H9 (cell line): ENCODE results near the gene CRY2. TPM values are rescaled to one million over a fixed set of nuclear protein-coding genes. Genes with fewer than 3 reads are reported as not detected.

ENCODE experiments used
- DNase-seq: peaks from one replicate; pipeline ENCODE4 v3.0.0-alpha.2; 2017
- H2AFZ ChIP-seq: one replicate; pipeline ENCODE4 v1.6.1; 2013; ENCODE audit warnings: mild to moderate bottlenecking, low read length, control low read depth, moderate library complexity
- H2AK5ac ChIP-seq: 2 replicates; pipeline ENCODE4 v1.6.1; 2013; ENCODE audit warnings: low read length, control low read depth, mixed read lengths; ENCODE audit not compliant: insufficient read length
- H2BK120ac ChIP-seq: one replicate; pipeline ENCODE4 v1.6.1; 2013; ENCODE audit warnings: low read depth, mild to moderate bottlenecking, low read length, control low read depth, inconsistent platforms; ENCODE audit not compliant: poor library complexity, severe bottlenecking
- H2BK12ac ChIP-seq: 2 replicates; pipeline ENCODE4 v1.6.1; 2013; ENCODE audit warnings: low read length, control low read depth, mixed read lengths, low read depth; ENCODE audit not compliant: insufficient read length
- H2BK15ac ChIP-seq: 2 replicates; pipeline ENCODE4 v1.6.1; 2013; ENCODE audit warnings: low read depth, low read length, control low read depth
- H2BK20ac ChIP-seq: one replicate; pipeline ENCODE4 v1.6.1; 2013; ENCODE audit warnings: low read depth, mild to moderate bottlenecking, low read length, control low read depth, inconsistent platforms; ENCODE audit not compliant: poor library complexity, severe bottlenecking
- H2BK5ac ChIP-seq: 2 replicates; pipeline ENCODE4 v1.6.1; 2013; ENCODE audit warnings: low read length, control low read depth, mixed read lengths; ENCODE audit not compliant: insufficient read length
- H3K14ac ChIP-seq: 2 replicates; pipeline ENCODE4 v1.6.1; 2013; ENCODE audit warnings: low read length, control low read depth; ENCODE audit not compliant: insufficient read depth
- H3K18ac ChIP-seq: 2 replicates; pipeline ENCODE4 v1.6.1; 2013; ENCODE audit warnings: low read depth, mild to moderate bottlenecking, mixed read lengths, low read length, control low read depth; ENCODE audit not compliant: insufficient read length
- H3K23ac ChIP-seq: 2 replicates; pipeline ENCODE4 v1.6.1; 2013; ENCODE audit warnings: low read length, control low read depth, mixed read lengths, low read depth; ENCODE audit not compliant: insufficient read length
- H3K23me2 ChIP-seq: 2 replicates; pipeline ENCODE4 v1.6.1; 2013; ENCODE audit warnings: low read depth, mild to moderate bottlenecking, mixed read lengths, low read length, control low read depth; ENCODE audit not compliant: insufficient read length, poor library complexity, severe bottlenecking
- H3K27ac ChIP-seq: 2 replicates; pipeline ENCODE4 v1.5.1; 2013; ENCODE audit warnings: low read length, control low read depth, mixed read lengths, low read depth; ENCODE audit not compliant: insufficient read length
- H3K27me3 ChIP-seq: 2 replicates; pipeline ENCODE4 v1.6.1; 2013; ENCODE audit warnings: low read length, control low read depth, inconsistent platforms; ENCODE audit not compliant: insufficient read depth
- H3K4ac ChIP-seq: 2 replicates; pipeline ENCODE4 v1.6.1; 2013; ENCODE audit warnings: low read depth, mild to moderate bottlenecking, control low read depth, inconsistent platforms, low read length, moderate library complexity
- H3K4me1 ChIP-seq: 2 replicates; pipeline ENCODE4 v1.6.1; 2013; ENCODE audit warnings: low read length, control low read depth, inconsistent platforms; ENCODE audit not compliant: insufficient read depth
- H3K4me2 ChIP-seq: 2 replicates; pipeline ENCODE4 v1.6.1; 2013; ENCODE audit warnings: low read length, control low read depth, mixed read lengths; ENCODE audit not compliant: insufficient read length, insufficient read depth
- H3K56ac ChIP-seq: 2 replicates; pipeline ENCODE4 v1.6.1; 2013; ENCODE audit warnings: low read depth, mild to moderate bottlenecking, mixed read lengths, low read length, control low read depth; ENCODE audit not compliant: insufficient read length
- H3K79me1 ChIP-seq: 2 replicates; pipeline ENCODE4 v1.6.1; 2013; ENCODE audit warnings: low read depth, mild to moderate bottlenecking, moderate library complexity, low read length, control low read depth, inconsistent platforms; ENCODE audit not compliant: insufficient read depth, poor library complexity, severe bottlenecking
- H3K79me2 ChIP-seq: 2 replicates; pipeline ENCODE4 v1.6.1; 2013; ENCODE audit warnings: low read length, control low read depth, inconsistent platforms; ENCODE audit not compliant: insufficient read depth
- H3K9ac ChIP-seq: 2 replicates; pipeline ENCODE4 v1.6.1; 2013; ENCODE audit warnings: low read length, control low read depth, mixed read lengths; ENCODE audit not compliant: insufficient read length; ENCODE audit errors: extremely low read depth
- H3K9me3 ChIP-seq: one replicate; pipeline ENCODE4 v1.6.1; 2013; ENCODE audit warnings: low read depth, low read length, inconsistent platforms; ENCODE audit not compliant: control insufficient read depth
- H3T11ph ChIP-seq: one replicate; pipeline ENCODE4 v1.6.1; 2013; ENCODE audit warnings: mild to moderate bottlenecking, low read length, control low read depth, inconsistent platforms
- H4K20me1 ChIP-seq: one replicate; pipeline ENCODE4 v1.6.1; 2013; ENCODE audit not compliant: control insufficient read depth, insufficient read length, insufficient read depth
- H4K5ac ChIP-seq: 2 replicates; pipeline ENCODE4 v1.6.1; 2013; ENCODE audit warnings: low read depth, mild to moderate bottlenecking, mixed read lengths, low read length, control low read depth; ENCODE audit not compliant: insufficient read length
- H4K8ac ChIP-seq: replicated peaks from 2 replicates; pipeline ENCODE4 v1.6.1; 2013; ENCODE audit warnings: low read length, control low read depth, mixed read lengths, low read depth; ENCODE audit not compliant: insufficient read length
- H4K91ac ChIP-seq: 2 replicates; pipeline ENCODE4 v1.6.1; 2013; ENCODE audit warnings: low read depth, mild to moderate bottlenecking, moderate library complexity, mixed read lengths, low read length, control low read depth; ENCODE audit not compliant: insufficient read length
- H3K27ac Mint-ChIP-seq, 3 experiments: 2 replicates in 2 of 3; 3 replicates in 1 of 3; pipeline ENCODE4 v1.8.0; 2020 to 2021; ENCODE audit warnings: mixed read lengths in 3 of 3, mild to moderate bottlenecking in 1 of 3, moderate library complexity in 1 of 3
- H3K27me3 Mint-ChIP-seq: 2 replicates; pipeline ENCODE4 v1.8.0; 2021; ENCODE audit warnings: low read depth, mild to moderate bottlenecking, moderate library complexity, mixed read lengths
- H3K36me3 Mint-ChIP-seq, 3 experiments: 2 replicates in 2 of 3; 3 replicates in 1 of 3; pipeline ENCODE4 v1.8.0; 2020 to 2021; ENCODE audit warnings: low read depth in 3 of 3, mixed read lengths in 3 of 3; ENCODE audit not compliant: insufficient read depth in 1 of 3
- H3K4me1 Mint-ChIP-seq, 2 experiments: 2 replicates each; pipeline ENCODE4 v1.8.0; 2020; ENCODE audit warnings: mixed read lengths in 2 of 2
- H3K4me3 Mint-ChIP-seq, 2 experiments: 2 replicates in 1 of 2; 3 replicates in 1 of 2; pipeline ENCODE4 v1.8.0; 2020 to 2021; ENCODE audit warnings: mild to moderate bottlenecking in 2 of 2, mixed read lengths in 2 of 2, moderate library complexity in 1 of 2
- H3K9me3 Mint-ChIP-seq, 2 experiments: 2 replicates in 1 of 2; 3 replicates in 1 of 2; pipeline ENCODE4 v1.8.0; 2020; ENCODE audit warnings: mild to moderate bottlenecking in 2 of 2, mixed read lengths in 2 of 2, moderate library complexity in 1 of 2
- CTCF ChIP-seq: fragments of 200-600 bp; sonication (generic); conservative IDR thresholded peaks from 3 replicates; pipeline ENCODE4 v1.8.0; 2021; ENCODE audit warnings: antibody characterized with exemption, mild to moderate bottlenecking
- whole genome bisulfite sequencing: extraction: QIAGEN DNeasy Blood & Tissue Kit; methylation state at CpG from one replicate; pipeline ENCODE4 v1.1.7; 2013; ENCODE audit warnings: missing lambda C conversion rate, low lambda C conversion rate, mixed read lengths; ENCODE audit not compliant: insufficient read length; ENCODE audit errors: extremely low coverage; 5-methylcytosine and 5-hydroxymethylcytosine counted together
- total RNA-seq: library from RNA; stranded (reverse); gene quantifications from 2 replicates; pipeline ENCODE4 v1.2.1, GENCODE V29; 2021

CRY2 gene
- total RNA-seq, 1 experiment from 2014 or later = 14.4 TPM

GRCh38 chr11:45887587-45887986 lies 40.3 kb downstream of the CRY2 start:
- Histone ChIP-seq H4K8ac (no peak overlapping the region), H2BK12ac (no peak overlapping the region), H3K9ac (no peak overlapping the region), H2BK5ac (no peak overlapping the region), H3K14ac (no peak overlapping the region), H2BK120ac (no peak overlapping the region), H3K4me2 (no peak overlapping the region), H3K23me2 (no peaks in the 10 kb centered on the region), H3K23ac (no peak overlapping the region), H4K5ac (no peak overlapping the region), H3K79me2 (no peaks in the 10 kb centered on the region), H3K27me3 (no peaks in the 10 kb centered on the region), H3K4me1 (0 out of 2 replicates have a peak, but pooled peaks cover 2% of the 10 kb centered on the region), H3K56ac (no peak overlapping the region), H3K27ac (no peak overlapping the region), H4K20me1 (no peaks in the 10 kb centered on the region), H3T11ph (no peak overlapping the region), H3K18ac (no peak overlapping the region), H2BK20ac (no peak overlapping the region), H2AK5ac (no peak overlapping the region), H2BK15ac (no peak overlapping the region), H2AFZ (no peak overlapping the region), H3K4ac (no peak overlapping the region), H3K9me3 (no peaks in the 10 kb centered on the region), H4K91ac (no peak overlapping the region), H3K79me1 (no peaks in the 10 kb centered on the region)
- Mint-ChIP-seq H3K36me3 (peaks cover 0 to 7% (median 0%) of the 10 kb centered on the region in 3 experiments; a peak in 3 of 7 replicates), H3K27me3 (peaks cover 10% of the 10 kb centered on the region), H3K4me1 (peaks cover 12 to 21% of the 10 kb centered on the region in 2 experiments), H3K4me3 (no peak overlapping the region; a peak in 1 of 5 replicates), H3K27ac (no peak overlapping the region), H3K9me3 (no peaks in the 10 kb centered on the region; a peak in 1 of 5 replicates)
- no CpG with 5 or more reads among the region's 10 CpGs for WGBS
- TF ChIP-seq CTCF = no peak
- no peak for DNase-seq
